ENCODE results near the gene PSMB11.

Gene PSMB11

DNA sequence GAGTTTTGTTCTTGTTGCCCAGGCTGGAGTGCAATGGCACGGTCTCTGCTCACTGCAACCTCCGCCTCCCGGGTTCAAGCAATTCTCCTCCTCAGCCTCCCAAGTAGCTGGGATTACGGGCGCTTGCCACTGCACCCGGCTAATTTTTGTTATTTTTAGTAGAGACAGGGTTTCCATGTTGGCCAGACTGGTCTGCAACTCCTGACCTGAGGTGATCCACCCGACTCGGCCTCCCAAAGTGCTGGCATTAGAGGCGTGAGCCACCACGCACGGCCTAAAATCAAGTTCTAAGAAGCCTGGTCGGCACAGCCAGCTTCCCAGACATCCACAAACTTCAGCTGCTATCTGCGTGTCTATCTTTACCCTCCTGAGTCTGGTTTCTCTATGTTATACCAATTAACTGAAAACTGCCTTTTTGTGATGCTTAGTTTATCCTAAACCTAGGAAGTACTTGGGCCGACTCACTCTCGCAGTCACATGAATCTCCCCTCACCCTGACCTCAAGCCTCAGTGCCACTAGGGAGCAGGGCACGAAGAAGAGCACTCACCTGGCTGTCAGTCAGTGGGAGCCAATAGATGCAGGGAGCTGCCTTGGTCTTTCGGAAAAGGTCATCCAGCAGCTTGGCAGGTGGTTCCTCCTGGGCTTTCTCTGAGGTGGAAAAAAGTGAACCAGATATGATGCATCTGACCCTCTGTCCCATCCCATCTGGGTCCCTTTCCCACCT is 18.7 kb downstream of the PSMB11 start:
- no peak for DNase-seq

DNA sequence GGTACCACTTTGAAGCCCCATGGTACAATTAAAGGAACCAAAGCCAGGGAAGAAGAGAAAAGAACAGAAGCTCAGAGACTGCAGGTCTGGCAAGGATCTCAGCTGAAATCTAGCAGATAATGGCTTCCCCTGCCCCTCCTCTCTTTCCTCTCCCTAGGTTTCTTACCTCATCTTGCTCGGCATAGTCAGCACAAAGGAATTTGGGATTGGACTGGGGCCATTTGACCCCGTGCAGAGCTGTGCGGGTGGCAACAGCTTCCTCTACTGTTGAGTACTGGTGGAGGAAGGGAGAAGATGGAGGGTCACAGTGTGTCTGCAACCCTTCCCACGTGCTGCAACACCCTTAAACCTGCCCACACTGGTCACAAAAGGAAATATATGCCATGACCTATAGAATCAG is 20.0 kb downstream of the PSMB11 start:
- DNase-seq, result no peak

DNA sequence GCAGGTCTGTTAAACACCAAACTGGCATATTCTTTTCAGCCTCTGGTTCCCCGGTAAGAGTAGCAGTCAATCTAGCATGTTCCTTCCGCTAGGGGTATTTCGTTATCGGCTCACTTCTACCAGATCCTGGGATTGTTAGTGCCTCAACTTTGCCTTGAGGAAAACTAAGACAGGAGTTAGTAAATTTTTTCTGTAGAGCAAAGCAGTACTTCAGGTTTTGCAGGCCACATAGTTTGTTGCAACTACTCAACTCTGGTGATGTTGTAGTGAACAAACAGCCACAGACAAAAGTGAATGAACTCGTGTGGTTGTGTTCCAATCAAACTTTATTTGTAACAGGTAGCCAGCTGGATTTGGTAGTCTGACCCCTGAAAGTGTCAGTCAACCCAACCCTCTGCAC is 21.6 kb downstream of the PSMB11 start:
- DNase-seq, result no peak

DNA sequence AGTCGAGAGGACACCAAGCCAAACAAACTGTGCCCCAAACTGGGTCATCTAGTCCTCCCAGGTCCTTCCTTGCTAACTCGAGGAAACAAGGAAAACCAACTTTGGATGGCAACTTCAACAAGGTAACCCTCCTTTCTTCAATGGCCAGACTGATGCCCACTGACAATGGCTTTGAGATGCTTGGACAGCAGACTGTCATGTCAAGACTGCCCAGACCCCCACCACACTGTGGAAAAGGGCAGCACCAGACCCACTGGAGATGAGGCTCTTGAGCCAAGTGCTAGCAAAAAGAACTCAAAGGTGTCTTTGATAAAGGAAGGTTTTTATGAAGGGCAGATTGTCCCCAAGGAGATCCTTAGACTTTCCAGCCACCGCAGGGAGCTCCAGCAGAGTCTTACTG is 24.4 kb downstream of the PSMB11 start:
- no peak for DNase-seq

DNA sequence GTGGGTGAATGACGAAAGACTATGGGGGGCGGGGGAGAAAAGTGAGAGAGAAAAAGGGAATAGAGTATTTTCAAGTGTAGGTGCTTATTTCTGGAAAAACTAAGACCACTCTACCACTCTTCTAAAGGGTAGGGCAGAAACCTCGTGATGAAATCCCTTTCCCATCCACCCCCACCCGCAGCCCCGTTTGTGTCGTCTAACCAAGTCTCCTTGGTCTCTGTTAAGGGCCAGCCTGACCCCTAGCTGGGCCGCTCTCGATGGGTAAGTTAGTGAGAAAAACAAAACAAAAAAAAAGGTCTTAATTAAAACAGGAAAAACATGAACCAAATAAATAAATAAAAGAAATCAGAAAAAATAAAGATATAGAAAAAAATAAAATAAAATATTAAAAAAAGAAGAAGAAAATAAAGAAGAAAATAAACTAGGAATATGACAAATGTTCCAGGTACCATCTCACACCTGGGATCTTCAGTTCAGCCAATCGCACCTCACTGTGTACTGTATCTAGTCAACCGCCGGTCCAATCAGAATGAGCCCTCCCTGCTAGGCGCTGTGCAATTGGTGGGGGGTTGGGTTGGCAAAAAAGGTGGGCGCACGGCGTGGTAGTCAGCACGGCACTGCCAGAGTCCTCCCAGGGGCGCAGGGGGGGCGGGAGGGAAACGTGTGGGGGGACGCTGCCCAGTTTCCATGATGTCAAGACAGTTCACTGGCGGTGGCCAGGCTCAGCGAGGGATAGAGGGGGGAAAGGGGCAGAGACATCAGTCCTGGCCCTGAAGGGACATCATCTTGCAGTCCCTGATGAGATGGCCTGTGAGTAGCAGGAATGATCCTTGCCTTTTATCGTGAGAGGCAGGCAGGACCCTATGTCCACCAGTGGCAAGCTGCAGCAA is 25.1 kb downstream of the PSMB11 start:
- no peak for DNase-seq

DNA sequence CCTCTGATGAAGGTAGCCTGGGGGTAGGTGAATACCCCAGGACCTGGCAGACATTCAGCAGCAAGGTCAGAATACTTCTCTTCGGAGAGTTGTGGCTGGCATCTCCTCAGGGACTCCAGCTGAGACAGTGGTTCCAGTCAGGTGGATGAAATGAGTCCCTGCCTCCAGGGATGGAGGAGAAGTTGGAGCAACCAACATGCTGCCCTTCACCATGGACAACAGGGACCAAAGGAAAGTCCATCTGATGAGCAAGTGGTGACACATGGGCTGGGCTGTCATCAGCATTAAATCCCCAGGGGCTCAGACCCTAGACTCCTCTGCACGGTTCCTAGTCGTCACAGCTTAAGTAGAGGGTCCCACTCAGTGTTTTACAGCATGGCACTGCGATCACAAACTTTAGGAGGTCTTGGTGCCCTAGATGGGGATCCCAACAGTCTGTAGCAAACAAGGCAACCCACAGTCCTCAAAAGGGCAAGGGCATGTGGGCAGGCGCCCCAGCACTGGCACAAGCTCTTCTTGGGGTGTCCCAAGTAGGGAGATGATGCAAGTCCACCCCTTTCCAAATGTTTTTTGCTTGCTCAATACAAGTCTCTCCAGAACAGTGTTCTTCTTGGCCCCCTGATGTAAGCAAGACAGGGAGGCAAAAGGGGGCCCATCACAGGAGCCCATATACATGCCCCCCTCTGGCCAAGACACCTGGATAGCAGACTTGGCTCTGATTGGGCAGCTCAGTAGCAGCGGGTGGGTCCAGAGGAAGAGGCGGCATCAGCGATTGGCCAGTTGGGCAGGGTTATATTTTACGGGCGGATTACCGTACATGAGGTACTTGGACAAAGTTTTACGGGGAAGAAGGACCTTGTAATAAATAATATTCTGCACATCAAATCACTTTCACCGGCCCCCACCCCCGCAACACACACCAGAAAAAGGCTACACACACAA is 26.1 kb downstream of the PSMB11 start:
- no peak for DNase-seq

DNA sequence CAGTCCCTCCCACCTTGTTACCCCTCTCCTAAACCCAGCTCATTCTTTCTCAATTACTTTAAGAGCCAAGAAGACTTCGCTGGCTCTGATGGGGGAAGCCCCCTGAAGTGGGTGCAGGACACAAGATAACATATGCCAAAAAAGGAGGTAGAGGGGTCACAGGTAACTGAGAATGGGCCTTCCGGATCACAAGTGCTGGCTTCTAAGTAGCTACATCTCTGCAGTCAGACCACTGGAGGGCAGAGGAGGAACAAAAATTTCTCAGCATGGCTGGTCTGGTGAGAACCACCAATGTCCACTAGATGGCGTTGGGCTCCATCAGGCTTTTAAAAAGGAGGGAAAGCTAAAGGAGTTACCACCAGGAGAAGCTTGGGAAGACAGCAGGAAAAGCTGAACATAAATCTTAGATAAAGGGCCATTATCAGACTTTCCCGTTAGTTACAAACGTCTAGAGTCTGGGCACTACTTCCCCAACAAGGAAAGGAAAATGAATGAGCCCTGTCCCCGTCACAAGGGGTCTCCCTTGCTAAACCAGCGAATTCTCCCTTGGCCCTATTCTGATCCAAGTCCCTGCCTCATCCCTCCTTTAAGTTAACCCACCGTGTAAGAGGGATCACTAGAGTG is 26.9 kb downstream of the PSMB11 start:
- no peak for DNase-seq

DNA sequence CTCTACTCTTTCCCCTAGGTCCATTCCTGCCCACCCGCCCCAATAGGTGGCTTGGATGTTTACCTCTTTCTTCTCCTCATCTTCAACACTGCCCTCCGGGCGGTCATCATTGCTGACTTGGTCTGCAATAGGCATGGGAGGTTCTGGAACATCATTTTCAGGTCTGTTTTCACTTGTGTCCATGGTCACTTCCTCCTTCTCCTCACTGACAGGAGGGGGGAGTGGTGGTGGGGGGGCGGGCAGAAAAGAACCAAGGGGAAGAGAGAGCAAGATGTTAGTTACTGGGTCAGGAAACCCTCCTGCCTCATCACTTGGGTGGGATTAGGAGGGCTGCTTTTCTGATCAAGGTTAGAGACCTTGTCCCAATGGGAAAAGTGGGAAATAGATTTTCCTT is 27.4 kb downstream of the PSMB11 start:
- no peak for DNase-seq

DNA sequence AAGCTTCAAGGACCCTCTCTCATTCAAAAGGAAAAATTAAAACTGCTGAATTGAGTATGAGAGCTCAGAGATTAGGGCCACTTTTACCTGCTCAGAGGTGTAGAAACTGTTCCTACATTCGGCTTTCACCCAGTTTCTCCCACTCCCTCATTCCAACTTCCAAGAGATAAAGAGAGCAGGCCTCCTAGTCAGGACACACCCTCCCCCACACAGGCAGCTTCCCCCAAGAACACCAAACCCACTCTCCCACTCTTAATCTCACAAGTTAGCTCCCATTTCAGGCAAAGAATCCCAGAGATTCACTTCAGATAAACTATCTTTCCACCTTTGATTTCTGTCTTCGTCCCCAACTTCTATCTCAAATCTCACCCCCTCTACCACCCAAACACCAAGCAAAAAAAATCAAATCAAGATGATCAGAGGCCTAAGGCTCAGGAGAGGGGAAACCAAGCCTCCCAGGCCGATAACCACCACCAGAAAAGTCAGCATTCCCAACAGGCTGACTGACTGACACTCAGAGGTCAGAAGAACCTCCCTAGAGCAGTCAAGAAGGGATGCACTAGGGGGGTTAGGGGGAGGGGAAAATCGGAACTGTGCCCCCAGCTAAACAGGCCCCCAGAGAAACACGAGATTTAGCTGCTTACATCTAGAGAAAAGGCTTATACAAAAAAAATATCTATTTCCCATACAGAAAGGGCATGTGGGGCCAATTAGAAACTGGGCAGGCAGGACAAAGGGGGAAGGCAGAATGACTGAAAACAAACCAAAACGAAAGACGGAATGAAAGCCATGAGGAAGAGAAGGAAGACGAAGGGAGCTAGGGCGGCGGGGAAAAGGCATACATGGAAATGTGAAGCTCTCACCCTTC is 28.5 kb downstream of the PSMB11 start:
- DNase-seq, result no peak

DNA sequence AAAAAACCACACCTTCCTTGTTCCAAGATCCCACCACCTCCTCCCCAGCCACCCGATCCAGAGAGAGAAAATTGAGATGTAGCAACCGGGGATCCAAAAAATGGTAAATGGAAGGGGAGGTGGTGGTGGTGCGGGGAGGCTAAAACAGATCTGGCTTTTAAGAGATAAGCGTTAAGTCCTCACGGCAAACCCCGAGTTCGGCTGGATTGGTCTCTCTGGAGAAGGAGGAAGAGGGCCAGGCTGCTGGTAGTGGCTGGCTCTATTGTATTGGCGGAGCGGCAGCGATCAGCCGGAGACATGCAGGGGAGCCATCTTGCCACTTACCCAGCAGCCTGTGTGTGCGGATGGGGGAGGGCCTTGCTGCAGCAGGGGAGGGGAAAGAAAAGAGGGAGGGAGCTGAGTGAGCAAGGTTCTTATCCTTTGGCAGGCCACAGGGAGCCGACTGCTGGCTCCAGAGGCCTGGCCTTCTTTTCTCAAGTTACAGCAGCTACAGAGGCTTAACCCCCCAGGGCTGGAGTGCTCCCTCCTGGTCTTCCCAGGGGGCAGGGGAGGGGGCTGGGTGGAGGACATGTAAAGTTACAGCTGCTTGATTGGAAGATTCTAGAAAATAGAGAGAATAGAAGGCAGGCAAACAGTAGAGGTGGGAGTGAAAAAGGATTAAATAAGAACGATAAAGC is 29.4 kb downstream of the PSMB11 start:
- no peak for DNase-seq

DNA sequence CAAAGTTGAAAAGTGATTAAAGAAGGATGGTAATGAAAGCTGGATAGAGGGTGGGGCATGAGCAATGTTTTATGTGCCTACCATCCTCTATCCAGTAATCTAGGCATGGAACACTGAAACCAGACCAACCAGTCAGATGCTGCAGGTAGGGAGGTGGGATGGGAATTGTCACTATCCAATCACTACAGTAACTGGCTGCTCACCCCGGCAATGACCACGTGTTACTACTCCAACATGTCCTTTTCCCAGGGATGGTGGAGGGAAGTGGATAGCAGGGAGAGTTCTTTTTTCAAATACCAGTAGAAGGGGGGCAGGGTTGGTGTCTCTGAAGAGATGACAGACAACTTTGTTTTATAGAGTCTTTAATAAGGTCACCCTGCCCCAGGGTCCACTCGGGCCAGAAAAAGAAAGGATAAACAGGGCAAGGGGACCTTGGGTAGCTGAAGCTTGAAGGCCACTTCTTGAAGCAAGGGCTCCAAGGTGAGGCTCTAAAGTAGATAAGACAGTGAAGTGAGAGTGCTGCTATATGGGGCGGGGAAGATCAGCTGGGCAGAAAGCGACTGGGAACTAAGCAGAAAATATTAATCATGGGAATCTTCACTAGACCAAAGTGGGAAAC is 30.0 kb downstream of the PSMB11 start:
- DNase-seq, result no peak

DNA sequence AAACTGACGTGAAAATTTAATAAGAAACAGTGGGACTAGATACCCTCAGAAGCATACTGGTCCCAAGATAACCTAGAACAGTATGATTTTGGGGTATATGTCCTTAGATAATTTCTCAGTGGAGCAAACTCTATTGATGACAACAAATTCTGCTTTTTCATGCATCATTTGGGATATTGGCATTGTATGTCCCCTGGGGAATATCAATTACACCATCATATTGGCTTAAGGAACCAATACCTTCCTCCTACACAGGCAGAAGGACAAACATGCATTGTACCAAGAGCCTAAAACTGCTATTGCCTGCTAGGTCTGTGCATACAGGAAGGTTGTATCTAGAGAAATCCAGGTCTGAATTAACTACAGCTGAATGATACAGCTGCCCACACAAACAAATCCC is 32.9 kb downstream of the PSMB11 start:
- no peak for DNase-seq

DNA sequence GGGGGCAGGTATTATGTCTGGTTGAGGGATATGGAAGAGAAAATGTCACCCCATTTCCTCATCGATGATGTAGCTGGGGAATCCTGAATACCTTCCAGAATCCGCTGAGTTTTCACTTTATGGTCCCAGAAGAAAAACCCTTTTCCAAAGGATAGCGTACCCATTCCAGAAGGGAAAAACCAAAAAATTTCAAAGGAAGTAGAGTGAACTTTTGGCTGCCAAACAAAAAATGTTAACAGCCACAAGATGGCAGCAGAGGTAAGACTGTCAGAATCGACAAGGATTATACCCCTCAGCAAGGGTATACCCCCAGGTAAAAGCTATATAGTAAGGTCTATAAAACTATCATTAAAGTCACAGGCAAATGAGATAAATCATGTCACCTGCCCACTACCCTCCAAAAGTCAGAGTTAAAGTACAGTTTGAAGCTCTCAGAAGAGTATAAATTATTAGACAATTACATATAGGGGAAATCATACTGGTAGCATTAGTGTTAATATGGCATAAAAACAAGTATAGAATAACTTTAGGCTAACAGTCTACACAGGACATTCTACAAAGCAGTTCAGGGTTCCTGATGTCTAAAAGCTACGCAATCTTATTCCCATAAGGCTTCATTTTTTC is 34.9 kb downstream of the PSMB11 start:
- no peak for DNase-seq

DNA sequence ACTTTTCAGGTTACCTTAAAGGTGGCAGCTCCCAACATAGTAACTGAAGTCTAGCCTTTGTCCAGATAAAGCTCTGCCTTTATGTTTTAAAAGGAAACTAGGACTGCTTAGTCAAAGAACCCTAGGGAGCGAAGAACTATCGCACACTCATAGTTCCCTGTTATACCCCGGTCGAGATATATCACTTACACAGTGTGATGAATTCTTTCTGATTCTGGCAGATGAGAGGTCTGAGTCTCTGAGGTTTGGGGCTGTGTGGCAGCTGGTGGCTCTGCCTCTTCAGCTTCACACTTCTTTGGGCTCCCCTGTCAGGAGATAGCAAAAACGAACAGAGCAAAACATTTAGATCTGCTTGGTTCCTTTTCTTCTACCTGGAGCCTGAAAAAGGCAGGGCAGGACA is 36.0 kb downstream of the PSMB11 start:
- DNase-seq, result no peak

DNA sequence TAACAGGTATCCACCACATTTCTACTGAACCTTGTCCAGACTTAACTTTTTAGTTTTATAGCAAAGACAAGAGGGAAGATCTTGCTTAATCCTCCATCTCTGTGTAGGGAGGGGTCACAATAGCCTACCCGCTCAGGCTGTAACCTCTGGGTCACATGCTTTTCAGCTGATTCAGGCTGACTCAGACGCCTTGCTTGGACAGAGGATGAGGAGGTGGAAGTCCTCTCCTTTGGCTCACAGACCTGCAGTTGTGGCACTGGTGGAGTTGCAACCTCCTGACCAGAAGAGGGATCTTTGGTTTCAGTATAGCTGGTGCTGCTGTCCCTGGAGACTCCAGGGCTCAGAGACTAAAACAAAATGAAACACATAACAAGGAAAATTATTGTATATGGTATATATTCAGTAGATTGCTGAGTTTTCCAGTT is 36.7 kb downstream of the PSMB11 start:
- DNase-seq, result no peak

DNA sequence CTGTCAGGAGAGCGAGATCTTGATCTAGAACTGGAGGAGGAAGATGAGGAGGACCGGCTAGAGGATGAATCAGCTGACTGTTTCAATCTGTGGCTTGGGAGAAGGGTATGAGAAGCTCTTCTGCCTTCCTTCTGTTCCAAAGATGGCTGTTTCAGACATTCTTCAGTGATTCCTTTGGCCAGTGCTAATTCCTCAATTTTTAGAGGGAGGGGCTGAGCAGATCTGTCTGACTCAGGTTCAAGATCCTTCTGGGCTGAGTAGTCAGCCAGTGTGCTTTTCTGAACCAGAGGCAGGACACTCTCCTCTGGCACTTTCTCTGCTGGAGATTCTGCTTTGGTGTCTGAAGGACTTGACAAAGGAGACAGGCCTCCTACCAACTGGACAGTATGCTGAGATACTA is 37.7 kb downstream of the PSMB11 start:
- no peak for DNase-seq

DNA sequence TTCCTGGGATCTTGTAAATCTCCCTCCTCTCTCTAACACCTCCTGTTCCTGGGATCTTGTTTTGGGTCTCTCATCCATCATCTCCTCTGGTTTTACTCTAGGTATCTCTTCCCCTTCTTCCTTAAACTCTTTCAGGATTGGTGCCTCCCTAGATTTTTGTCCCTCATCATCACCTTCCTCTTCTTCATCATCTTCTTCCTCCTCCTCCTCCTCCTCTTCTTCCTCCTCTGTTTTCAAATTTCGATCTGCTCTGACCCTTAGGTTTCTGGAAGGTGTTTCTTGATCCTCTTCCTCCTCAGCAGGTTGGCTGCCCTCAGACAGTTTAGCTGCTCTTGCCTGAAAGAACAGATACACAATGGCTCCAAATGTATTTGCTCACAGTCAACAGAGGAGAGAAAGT is 38.5 kb downstream of the PSMB11 start:
- no peak for DNase-seq

DNA sequence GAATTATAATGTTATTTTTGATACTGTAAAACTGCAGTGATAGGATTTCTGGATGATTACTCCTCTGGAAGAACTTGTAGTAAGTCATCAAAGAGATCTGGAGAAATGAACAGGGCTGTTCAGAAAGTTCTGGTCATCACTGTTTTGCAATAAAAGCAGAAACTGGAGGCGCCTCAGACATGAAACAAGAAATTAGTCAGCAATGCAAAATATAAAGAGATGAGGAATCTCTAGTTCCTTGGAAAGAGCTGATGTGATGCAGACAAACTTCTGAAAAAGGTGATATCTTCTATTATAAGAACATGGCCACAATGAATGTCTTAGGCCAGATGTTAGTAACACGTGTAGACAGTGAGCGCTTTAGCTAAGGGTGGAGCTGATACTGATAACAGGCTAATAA is 43.4 kb downstream of the PSMB11 start:
- no peak for DNase-seq

DNA sequence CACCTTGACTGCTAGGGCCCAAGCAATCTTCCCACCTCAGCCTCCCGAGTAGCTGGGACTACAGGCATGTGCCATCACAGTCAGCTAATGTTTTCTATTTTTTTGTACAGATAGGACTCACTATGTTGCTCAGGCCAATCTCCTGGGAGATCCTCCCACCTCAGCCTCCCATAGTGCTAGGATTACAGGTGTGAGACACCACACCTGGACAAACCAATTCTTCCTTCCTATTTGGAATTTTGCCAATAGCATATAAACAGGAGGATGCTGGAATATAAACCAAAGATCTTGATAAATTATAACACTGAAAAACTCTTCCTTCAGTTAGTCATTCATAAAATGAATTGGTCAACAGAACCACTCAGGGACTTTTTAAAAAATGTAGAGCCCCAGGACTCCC is 44.6 kb downstream of the PSMB11 start:
- DNase-seq, result no peak
